WERI-Rb-1 (cell line): ENCODE measurements around the gene PDE6A.

Source experiments
- DNase-seq: peaks from one replicate; pipeline ENCODE4 v3.0.0-alpha.2; 2020
- H3K27ac ChIP-seq: fragments of 250-450 bp; sonication (Bioruptor Pico); 2 replicates; pipeline ENCODE4 v1.5.1; 2020; ENCODE audit warnings: mild to moderate bottlenecking, moderate library complexity
- H3K27me3 ChIP-seq: fragments of 250-450 bp; sonication (Bioruptor Pico); 2 replicates; pipeline ENCODE4 v1.5.1; 2021; ENCODE audit warnings: mild to moderate bottlenecking, low read depth, moderate library complexity; ENCODE audit not compliant: insufficient read depth, severe bottlenecking
- H3K36me3 ChIP-seq: fragments of 250-450 bp; sonication (Bioruptor Pico); 2 replicates; pipeline ENCODE4 v1.5.1; 2020; ENCODE audit warnings: mild to moderate bottlenecking, moderate library complexity
- H3K4me3 ChIP-seq: 2 replicates; pipeline ENCODE4 v1.5.1; 2011; ENCODE audit warnings: low read depth, mild to moderate bottlenecking, control low read depth, low read length
- H3K9me3 ChIP-seq: fragments of 250-450 bp; sonication (Bioruptor Pico); 2 replicates; pipeline ENCODE4 v1.5.1; 2021; ENCODE audit warnings: mild to moderate bottlenecking, moderate library complexity; ENCODE audit not compliant: severe bottlenecking
- TF ChIP-seq, protein P1 (sequence below): IDR thresholded peaks from 2 replicates; pipeline ENCODE4 v1.5.1; 2011; ENCODE audit warnings: low read depth, mild to moderate bottlenecking, control low read depth, inconsistent platforms, low read length

The PDE6A gene

DNA sequence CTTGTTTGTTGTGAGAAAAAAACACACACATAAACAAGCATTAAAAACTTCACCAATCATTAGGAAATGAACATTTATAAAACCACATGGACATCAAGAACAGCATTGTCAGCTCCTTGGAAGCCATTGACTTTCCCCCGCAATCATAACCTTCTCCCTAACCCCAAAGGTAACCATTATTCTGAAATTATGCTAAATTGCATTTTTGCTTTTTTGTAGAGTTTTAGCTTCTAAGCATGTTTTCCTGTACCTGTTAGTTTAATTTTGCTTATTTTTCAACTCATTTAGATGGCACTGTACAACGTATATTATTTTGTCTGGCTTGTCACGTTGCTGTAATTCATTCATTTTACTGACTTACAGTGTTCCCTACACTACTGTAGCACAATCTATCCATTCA, 36.8 kb downstream of the PDE6A start:
- H3K4me3 ChIP-seq = no peak overlapping the region
- no peak overlapping the region for H3K27ac ChIP-seq
- DNase-seq = no peak
- TF ChIP-seq, protein P1, sequence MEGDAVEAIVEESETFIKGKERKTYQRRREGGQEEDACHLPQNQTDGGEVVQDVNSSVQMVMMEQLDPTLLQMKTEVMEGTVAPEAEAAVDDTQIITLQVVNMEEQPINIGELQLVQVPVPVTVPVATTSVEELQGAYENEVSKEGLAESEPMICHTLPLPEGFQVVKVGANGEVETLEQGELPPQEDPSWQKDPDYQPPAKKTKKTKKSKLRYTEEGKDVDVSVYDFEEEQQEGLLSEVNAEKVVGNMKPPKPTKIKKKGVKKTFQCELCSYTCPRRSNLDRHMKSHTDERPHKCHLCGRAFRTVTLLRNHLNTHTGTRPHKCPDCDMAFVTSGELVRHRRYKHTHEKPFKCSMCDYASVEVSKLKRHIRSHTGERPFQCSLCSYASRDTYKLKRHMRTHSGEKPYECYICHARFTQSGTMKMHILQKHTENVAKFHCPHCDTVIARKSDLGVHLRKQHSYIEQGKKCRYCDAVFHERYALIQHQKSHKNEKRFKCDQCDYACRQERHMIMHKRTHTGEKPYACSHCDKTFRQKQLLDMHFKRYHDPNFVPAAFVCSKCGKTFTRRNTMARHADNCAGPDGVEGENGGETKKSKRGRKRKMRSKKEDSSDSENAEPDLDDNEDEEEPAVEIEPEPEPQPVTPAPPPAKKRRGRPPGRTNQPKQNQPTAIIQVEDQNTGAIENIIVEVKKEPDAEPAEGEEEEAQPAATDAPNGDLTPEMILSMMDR = no peak
- H3K9me3 ChIP-seq = no peaks in the 10 kb centered on the region
- no peaks in the 10 kb centered on the region for H3K27me3 ChIP-seq
- no peaks in the 10 kb centered on the region for H3K36me3 ChIP-seq

DNA sequence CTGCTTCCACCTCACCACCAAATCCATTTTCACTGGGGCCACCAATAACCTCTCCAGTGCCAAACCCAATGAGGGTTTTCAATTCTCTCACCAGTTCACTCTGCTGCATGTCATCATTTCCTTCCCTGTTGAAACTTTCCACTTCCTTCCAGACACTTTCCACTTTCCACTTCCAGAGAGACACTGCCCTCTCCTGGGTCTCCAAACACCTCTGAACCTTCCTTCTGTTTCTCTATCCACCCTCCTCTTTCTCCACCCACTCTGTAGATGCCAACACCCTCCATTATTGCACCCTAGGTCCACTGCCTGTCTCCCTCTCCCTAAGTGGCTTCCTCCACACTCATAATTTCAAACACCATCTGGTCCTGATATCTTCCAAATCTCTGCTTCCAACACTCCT, 39.6 kb downstream of the PDE6A start:
- TF ChIP-seq, protein P1 = no peak
- Histone ChIP-seq H3K4me3 (no peak overlapping the region), H3K27ac (no peak overlapping the region), H3K9me3 (no peaks in the 10 kb centered on the region), H3K36me3 (no peaks in the 10 kb centered on the region), H3K27me3 (no peaks in the 10 kb centered on the region)
- DNase-seq = no peak

DNA sequence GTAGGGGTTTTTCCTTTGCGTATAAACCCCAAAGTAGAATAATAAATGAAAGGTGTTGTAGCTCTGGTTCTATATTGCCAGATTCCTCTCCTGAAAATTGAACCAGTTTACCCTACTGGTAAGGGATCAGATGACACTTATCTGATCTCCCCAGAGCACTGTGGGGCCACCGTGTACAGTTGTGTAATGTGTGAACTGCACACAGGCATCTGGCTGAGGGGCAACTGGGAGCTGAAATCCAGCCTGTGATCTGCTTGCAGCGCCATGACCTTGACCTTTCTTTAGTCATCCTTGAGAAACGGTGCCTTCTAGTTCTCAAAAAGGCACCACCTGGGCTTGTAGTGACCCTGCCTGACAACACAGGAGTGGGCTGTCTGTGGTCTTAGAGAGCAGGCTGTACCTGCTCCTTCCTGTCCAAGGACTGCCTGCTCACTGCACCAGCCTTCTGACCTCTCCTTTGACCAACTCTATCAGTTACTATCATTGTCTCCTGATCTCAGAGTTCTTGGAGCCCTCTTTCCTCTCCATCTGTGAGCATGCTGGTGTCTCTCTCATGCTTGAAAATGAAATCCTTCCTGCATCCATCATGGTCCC, 40.2 kb downstream of the PDE6A start:
- H3K9me3 ChIP-seq = no peaks in the 10 kb centered on the region
- TF ChIP-seq, protein P1 = no peak
- H3K27ac ChIP-seq = no peak overlapping the region
- DNase-seq = no peak
- H3K4me3 ChIP-seq = no peak overlapping the region
- H3K27me3 ChIP-seq = no peaks in the 10 kb centered on the region
- no peaks in the 10 kb centered on the region for H3K36me3 ChIP-seq

DNA sequence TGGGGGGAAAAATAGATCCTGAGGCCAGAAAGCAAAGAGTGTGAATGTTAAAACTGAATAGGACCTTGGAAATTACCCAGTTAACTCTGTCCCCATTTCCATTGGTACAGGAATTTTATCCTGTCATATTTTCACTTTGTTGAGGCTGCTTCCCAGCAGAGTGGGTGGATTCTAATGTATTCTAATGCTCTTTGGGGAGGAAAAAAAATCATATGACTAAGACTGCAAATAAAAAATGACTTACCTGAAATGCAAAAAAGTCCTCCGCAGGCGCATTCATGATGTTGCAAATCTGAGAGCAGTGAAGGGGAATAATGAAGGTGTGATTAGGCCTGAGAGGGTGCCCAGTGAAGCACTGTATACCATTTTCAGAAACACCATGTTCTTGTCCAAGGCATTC, 41.2 kb downstream of the PDE6A start:
- no peaks in the 10 kb centered on the region for H3K36me3 ChIP-seq
- TF ChIP-seq, protein P1 = no peak
- H3K27ac ChIP-seq = no peak overlapping the region
- no peaks in the 10 kb centered on the region for H3K9me3 ChIP-seq
- no peak overlapping the region for H3K4me3 ChIP-seq
- no peak for DNase-seq
- H3K27me3 ChIP-seq = no peaks in the 10 kb centered on the region

DNA sequence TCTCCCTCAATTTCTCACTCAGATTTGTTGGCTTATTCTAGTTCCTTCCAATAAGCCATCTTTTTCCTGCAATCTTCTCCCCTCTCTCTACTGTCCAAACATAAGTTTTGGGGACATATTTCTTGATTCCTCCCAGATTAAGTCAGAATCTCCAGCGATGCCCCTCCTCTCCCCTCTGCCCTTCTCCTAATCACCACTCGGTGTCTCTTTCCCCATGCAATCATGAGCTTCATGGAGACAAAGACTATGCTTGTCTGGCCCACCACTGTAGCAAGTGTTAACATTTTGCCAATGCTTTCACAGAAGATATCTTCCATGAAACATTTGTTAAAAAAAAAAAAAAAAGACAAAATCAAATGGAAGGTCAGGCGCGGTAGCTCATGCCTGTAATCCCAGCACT, 42.4 kb downstream of the PDE6A start:
- Histone ChIP-seq H3K27ac (no peak overlapping the region), H3K4me3 (no peak overlapping the region), H3K9me3 (no peaks in the 10 kb centered on the region), H3K36me3 (no peaks in the 10 kb centered on the region), H3K27me3 (no peaks in the 10 kb centered on the region)
- TF ChIP-seq, protein P1 = peak; percentile 55
- DNase-seq = peak; percentile 33

DNA sequence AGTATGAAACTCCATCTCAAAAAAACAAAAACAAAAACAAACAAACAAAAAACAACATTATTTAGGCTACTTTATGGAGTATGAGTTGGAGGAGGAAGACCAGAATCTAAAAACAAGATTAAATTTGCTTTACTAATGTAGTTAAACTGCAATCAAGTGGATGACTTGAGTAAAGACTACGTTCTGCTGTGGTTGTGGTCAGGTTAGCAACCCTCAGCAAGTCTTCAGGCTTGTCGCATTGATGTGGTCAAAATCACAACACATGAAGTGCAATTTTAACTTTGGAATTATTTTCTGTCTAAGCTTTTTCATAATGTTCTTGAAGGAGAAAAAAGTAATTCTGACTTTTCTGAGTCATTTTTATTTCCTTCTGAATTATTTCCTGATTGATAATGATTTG, 43.1 kb downstream of the PDE6A start:
- no peaks in the 10 kb centered on the region for H3K27me3 ChIP-seq
- no peaks in the 10 kb centered on the region for H3K36me3 ChIP-seq
- no peak for DNase-seq
- no peak overlapping the region for H3K4me3 ChIP-seq
- TF ChIP-seq, protein P1 = no peak
- no peak overlapping the region for H3K27ac ChIP-seq
- H3K9me3 ChIP-seq = no peaks in the 10 kb centered on the region
